Epithelial cell of esophagus (primary cell): ENCODE data around the gene ARHGAP10.

ENCODE experiments used
- DNase-seq: peaks from one replicate; pipeline ENCODE4 v3.0.0; 2010; ENCODE audit warnings: low read depth
- H3K4me3 ChIP-seq: 2 replicates; pipeline ENCODE4 v1.5.1; 2011; ENCODE audit warnings: mild to moderate bottlenecking, low read length, control low read depth
- CTCF ChIP-seq: IDR thresholded peaks from 2 replicates; pipeline ENCODE4 v1.5.1; 2011; ENCODE audit warnings: low read depth, mild to moderate bottlenecking, low read length, control low read depth, inconsistent platforms; ENCODE audit not compliant: insufficient read depth; ENCODE audit errors: missing control alignments

Gene ARHGAP10

GRCh38 chr4:147693218-147693617 is 38.7 kb upstream of the ARHGAP10 start:
- TF ChIP-seq CTCF = no peak
- DNase-seq = no peak

GRCh38 chr4:147696866-147697265 is 35.0 kb upstream of the ARHGAP10 start:
- DNase-seq = no peak
- no peak for TF ChIP-seq CTCF
- H3K4me3 ChIP-seq = no peak overlapping the region

More at GRCh38 chr4:147693218-147693617, 38.7 kb upstream of the ARHGAP10 start:
- no peak overlapping the region for H3K4me3 ChIP-seq

GRCh38 chr4:147704846-147705245 is 27.0 kb upstream of the ARHGAP10 start:
- H3K4me3 ChIP-seq = no peak overlapping the region
- TF ChIP-seq CTCF = no peak
- DNase-seq = no peak

- TF ChIP-seq CTCF = peak; percentile 87
- DNase-seq = peak; percentile 64
- H3K4me3 ChIP-seq = no peak overlapping the region
These were observed 23.8 kb upstream of the ARHGAP10 start for GRCh38 chr4:147707892-147708672.

- DNase-seq = peak; percentile 27
- H3K4me3 ChIP-seq = no peak overlapping the region
- no peak for TF ChIP-seq CTCF
These were observed 21.9 kb upstream of the ARHGAP10 start for GRCh38 chr4:147709999-147710398.

GRCh38 chr4:147714575-147715401 is 17.1 kb upstream of the ARHGAP10 start:
- H3K4me3 ChIP-seq = no peak overlapping the region
- TF ChIP-seq CTCF = no peak
- peak; percentile 71 for DNase-seq

GRCh38 chr4:147717878-147718277 is 14.0 kb upstream of the ARHGAP10 start:
- no peak for DNase-seq
- no peak for TF ChIP-seq CTCF
- H3K4me3 ChIP-seq = no peak overlapping the region
